HL-60 (cell line): ENCODE data around the gene PLA2G7.

Source experiments
- DNase-seq, 2 experiments: peaks; one replicate each; pipeline ENCODE4 v3.0.0-alpha.2; 2010 to 2020; ENCODE audit warnings: low read depth in 1 of 2, low spot score in 1 of 2
- H3K27ac ChIP-seq: fragments of 250-450 bp; sonication (Bioruptor Pico); replicated peaks from 2 replicates; pipeline ENCODE4 v1.5.1; 2020; ENCODE audit warnings: mild to moderate bottlenecking, moderate library complexity
- H3K27me3 ChIP-seq: fragments of 250-450 bp; sonication (Bioruptor Pico); 2 replicates; pipeline ENCODE4 v1.5.1; 2021; ENCODE audit warnings: mild to moderate bottlenecking, moderate library complexity; ENCODE audit not compliant: insufficient read depth, poor library complexity, severe bottlenecking
- H3K4me3 ChIP-seq: replicated peaks from 2 replicates; pipeline ENCODE4 v1.5.1; 2011; ENCODE audit warnings: mild to moderate bottlenecking, control low read depth, low read length; ENCODE audit not compliant: insufficient read depth
- CTCF ChIP-seq: IDR thresholded peaks from one replicate; pipeline ENCODE4 v1.5.1; 2011; ENCODE audit warnings: low read length, control low read depth, inconsistent platforms; ENCODE audit not compliant: insufficient read depth
- GABPA ChIP-seq: IDR thresholded peaks from 2 replicates; pipeline ENCODE4 v1.6.1; 2012; ENCODE audit warnings: low read depth
- POLR2AphosphoS5 ChIP-seq: IDR thresholded peaks from 2 replicates; pipeline ENCODE4 v1.6.1; 2012; ENCODE audit warnings: low read depth
- REST ChIP-seq: IDR thresholded peaks from 2 replicates; pipeline ENCODE4 v1.6.1; 2012; ENCODE audit warnings: low read depth; ENCODE audit not compliant: insufficient replicate concordance
- SPI1 ChIP-seq: IDR thresholded peaks from 2 replicates; pipeline ENCODE4 v1.6.1; 2012; ENCODE audit warnings: low read depth, mild to moderate bottlenecking, borderline replicate concordance

PLA2G7 gene

GRCh38 chr6:46667377-46667776, 67.8 kb downstream of the PLA2G7 start:
- no peak for DNase-seq
- Histone ChIP-seq H3K27me3 (peaks cover 4% of the 10 kb centered on the region), H3K27ac (no peak overlapping the region), H3K4me3 (no peak overlapping the region)
- TF ChIP-seq POLR2AphosphoS5, result no peak
- TF ChIP-seq CTCF, result no peak
- TF ChIP-seq SPI1, result no peak
- no peak for TF ChIP-seq GABPA
- TF ChIP-seq REST, result no peak

- TF ChIP-seq SPI1, result no peak
- no peak for TF ChIP-seq POLR2AphosphoS5
- TF ChIP-seq CTCF, result no peak
- no peak for TF ChIP-seq GABPA
- no peak for TF ChIP-seq REST
- Histone ChIP-seq H3K27me3 (peaks cover 9% of the 10 kb centered on the region), H3K27ac (no peak overlapping the region), H3K4me3 (no peak overlapping the region)
- DNase-seq, result no peak
These were observed 73.7 kb downstream of the PLA2G7 start for GRCh38 chr6:46661483-46661882.

- TF ChIP-seq CTCF, result no peak
- TF ChIP-seq POLR2AphosphoS5, result no peak
- TF ChIP-seq SPI1, result no peak
- no peak for TF ChIP-seq REST
- no peak for TF ChIP-seq GABPA
- Histone ChIP-seq H3K27ac (no peak overlapping the region), H3K27me3 (peaks cover 14% of the 10 kb centered on the region), H3K4me3 (no peak overlapping the region)
- DNase-seq, result no peak
These were observed 77.5 kb downstream of the PLA2G7 start for GRCh38 chr6:46657642-46658041.
